Naive B cell (primary cell): Measurements from ENCODE around the gene SAPCD2. TPM values are rescaled to one million over a fixed set of nuclear protein-coding genes. Genes with fewer than 3 reads are reported as not detected.

ENCODE experiments used
- ATAC-seq, 2 donors: fragments of 150-1000 bp; cut with Tn5 transposase; 2 replicates each; pipeline ENCODE4 v1.10.0; 2021; ENCODE audit warnings: low read depth in 2 of 2, mild to moderate bottlenecking in 2 of 2, moderate library complexity in 2 of 2
- DNase-seq: peaks from one replicate; pipeline ENCODE4 v3.0.0; 2022
- H3K27ac Mint-ChIP-seq, 6 donors: one replicate each; pipeline ENCODE4 v1.8.0; 2020 to 2022; ENCODE audit warnings: mild to moderate bottlenecking in 6 of 6, mixed read lengths in 6 of 6, moderate library complexity in 5 of 6, inconsistent platforms in 2 of 6
- H3K27me3 Mint-ChIP-seq, 3 donors: one replicate each; pipeline ENCODE4 v1.8.0; 2021 to 2022; ENCODE audit warnings: mixed read lengths in 3 of 3, mild to moderate bottlenecking in 1 of 3
- H3K36me3 Mint-ChIP-seq, 2 donors: one replicate each; pipeline ENCODE4 v1.8.0; 2020 to 2022; ENCODE audit warnings: mixed read lengths in 2 of 2, inconsistent platforms in 1 of 2, mild to moderate bottlenecking in 1 of 2
- H3K4me1 Mint-ChIP-seq, 3 donors: one replicate each; pipeline ENCODE4 v1.8.0; 2020 to 2022; ENCODE audit warnings: mixed read lengths in 3 of 3, inconsistent platforms in 1 of 3, mild to moderate bottlenecking in 1 of 3, moderate library complexity in 1 of 3
- H3K4me3 Mint-ChIP-seq, 8 donors: one replicate each; pipeline ENCODE4 v1.8.0; 2020 to 2022; ENCODE audit warnings: mild to moderate bottlenecking in 8 of 8, mixed read lengths in 8 of 8, moderate library complexity in 8 of 8, inconsistent platforms in 2 of 8
- H3K9me3 Mint-ChIP-seq, 7 donors: one replicate each; pipeline ENCODE4 v1.8.0; 2020 to 2022; ENCODE audit warnings: mixed read lengths in 7 of 7, mild to moderate bottlenecking in 5 of 7, inconsistent platforms in 2 of 7, moderate library complexity in 1 of 7
- polyA plus RNA-seq, 6 donors: library from polyadenylated mRNA; unstranded; fragments of 300-500 nt; fragmentation: Illumina TruSeq; gene quantifications; one replicate each; pipeline ENCODE4 v1.2.3, GENCODE V29; 2021; ENCODE audit warnings: low read depth in 6 of 6

SAPCD2 gene
- polyA plus RNA-seq, 6 donors from 2014 or later = 0.05 TPM; not detected in 5

DNA sequence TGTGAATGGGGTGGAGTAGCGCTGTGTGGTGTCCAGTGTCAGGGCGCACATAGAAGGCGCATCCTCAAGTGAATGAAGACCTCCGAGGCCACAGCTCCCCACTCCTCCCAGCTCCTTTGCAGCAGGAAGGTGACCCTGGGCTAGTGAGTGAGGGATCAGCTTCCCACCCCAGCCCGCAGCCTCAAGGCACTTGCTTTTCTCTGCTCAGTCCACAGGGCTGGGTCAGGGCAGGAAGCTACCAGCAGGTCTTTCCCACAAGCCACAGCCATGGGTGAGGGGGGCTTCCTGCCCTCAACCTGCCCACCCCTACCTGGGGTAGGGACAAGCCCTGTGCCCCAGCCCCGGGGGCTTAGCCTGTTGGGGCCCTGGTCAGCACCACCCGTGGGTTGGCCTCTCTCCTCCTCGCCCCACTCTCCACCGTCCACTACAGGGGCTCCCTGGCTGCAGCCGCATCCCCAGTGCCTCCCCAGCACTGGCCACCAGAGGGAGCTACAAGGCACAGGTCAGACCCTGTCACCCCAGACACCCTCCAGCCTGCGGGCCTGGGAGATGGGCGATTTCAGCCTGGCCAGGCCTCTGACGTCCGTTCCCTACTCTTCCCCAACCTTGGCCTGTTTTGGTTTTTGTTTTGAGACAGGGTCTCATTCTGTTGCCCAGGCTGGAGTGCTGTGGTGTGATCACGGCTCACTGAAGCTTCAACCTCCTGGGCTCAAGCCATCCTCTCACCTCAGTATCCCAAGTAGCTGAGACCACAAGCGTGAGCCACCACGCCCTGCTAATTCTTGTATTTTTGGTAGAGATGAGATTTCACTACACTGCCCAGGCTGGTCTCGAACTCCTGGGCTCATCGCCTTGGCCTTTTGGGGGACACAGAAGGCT is 41.1 kb downstream of the SAPCD2 start:
- ATAC-seq (peak; percentile 34 to 41), DNase-seq (peak; percentile 71)
- H3K9me3 Mint-ChIP-seq = no peaks in the 10 kb centered on the region
- peaks cover 36 to 55% (median 54%) of the 10 kb centered on the region in 3 donors for H3K4me1 Mint-ChIP-seq
- peak overlapping the region; percentile 79 to 92 (median 85) for H3K4me3 Mint-ChIP-seq
- H3K36me3 Mint-ChIP-seq = no peaks in the 10 kb centered on the region
- no peaks in the 10 kb centered on the region for H3K27me3 Mint-ChIP-seq
- H3K27ac Mint-ChIP-seq = peak overlapping the region; percentile 16 to 72 (median 43)

DNA sequence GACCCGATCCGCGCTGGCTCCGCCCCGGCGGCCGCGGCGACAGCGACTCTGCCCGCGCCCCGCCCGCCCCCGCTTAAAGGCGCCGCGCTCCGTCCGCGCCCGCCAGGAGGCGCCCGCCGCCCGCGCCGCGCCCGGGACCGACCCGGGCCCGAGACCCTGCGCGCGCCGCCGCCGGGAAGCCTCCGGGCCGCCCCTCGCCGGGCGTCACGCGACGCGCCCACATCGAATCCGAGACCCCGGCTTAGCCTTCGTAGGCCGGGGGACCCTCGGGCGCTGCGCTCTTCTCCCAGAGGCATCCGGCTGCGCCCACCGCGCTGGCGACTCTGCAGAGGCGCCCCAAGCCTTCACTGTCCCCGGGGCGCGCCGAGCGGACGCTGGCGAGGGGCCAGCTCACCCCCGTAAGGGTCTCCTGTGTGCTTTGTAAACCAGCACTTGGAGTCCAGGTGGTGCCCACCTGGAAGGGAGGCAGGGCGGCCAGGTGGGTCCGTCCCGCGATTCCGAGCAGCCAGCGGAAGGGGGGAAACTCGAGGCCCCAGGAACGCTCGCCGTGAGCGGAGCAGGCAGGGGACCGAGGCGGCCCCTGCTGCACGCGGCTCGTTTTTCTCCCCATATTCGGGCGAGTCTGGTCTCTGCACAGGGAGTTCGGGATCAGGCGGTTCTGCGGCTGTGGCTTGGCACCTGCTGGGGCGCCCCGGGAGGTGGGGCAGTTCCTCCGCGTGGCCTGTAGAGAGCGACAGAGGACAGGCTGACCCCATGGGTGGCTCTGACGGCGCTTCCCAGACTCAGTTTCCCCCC is 41.9 kb downstream of the SAPCD2 start:
- peaks cover 31 to 49% (median 47%) of the 10 kb centered on the region in 3 donors for H3K4me1 Mint-ChIP-seq
- ATAC-seq (peak; percentile 54 to 60), DNase-seq (peak; percentile 68)
- H3K36me3 Mint-ChIP-seq = no peaks in the 10 kb centered on the region
- H3K27me3 Mint-ChIP-seq = no peaks in the 10 kb centered on the region
- H3K27ac Mint-ChIP-seq = peak overlapping the region in 1 of 6 donors; percentile 76
- H3K4me3 Mint-ChIP-seq = peak overlapping the region; percentile 79 to 92 (median 82)
- H3K9me3 Mint-ChIP-seq = no peaks in the 10 kb centered on the region

DNA sequence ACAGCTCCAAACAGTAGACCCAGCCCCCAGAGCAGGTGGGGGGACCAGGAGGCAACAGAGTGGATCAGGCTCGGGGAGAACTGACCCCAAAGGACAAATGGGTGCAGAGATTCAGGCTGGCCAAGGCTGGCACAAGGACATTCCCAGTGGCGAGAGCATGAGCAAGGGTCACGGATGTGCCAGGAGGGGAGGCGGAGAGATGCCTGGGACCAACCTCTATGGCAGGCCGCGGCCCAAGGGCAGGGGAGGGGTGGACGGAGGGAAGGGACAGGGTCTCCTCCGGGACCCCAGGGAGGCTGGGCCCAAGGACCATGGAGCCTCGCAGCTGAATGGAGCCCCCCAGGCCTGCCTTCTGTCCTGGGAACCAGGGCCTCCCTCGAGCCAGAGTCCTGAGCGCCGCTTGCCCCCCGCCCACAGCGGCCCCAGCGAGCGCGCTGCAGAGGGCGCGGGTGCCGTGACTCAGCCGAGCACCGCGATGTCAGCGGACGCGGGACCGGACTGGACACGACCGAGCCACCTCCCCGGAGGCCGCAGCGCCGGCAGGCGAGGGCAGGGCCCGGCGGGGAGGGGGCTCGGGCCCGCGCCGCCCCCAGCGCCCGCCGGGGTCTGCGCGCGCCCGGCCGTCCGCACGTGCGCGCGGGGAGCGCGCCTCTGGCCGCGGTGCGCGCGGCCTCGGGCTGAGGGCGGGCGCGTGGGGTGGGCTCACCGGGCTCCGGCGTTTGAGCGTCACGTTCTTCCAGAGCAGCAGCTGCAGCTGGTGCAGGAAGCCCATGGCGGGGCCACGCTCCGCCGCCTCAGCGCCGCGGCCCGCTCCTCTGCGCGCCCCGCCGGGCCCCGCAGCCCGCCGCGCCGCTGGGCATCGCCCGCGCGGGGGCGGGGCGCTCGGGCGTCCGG is 42.7 kb downstream of the SAPCD2 start, which contains the start of gene ABCA2:
TSS of gene ABCA2 (minus strand) at position 869 of the 894 bp plus-strand sequence. CDS start at position 772, 97 bp downstream.
- H3K27me3 Mint-ChIP-seq = no peaks in the 10 kb centered on the region
- no peaks in the 10 kb centered on the region for H3K36me3 Mint-ChIP-seq
- H3K9me3 Mint-ChIP-seq = no peaks in the 10 kb centered on the region
- H3K4me3 Mint-ChIP-seq = peak within 1 kb of the TSS; percentile 79 to 92 (median 84)
- DNase-seq (no peak), ATAC-seq (peak in 1 of 2 donors; percentile 24)
- H3K27ac Mint-ChIP-seq = peak within 1 kb of the TSS in 2 of 6 donors; percentile 76 to 91
- peaks cover 27 to 41% (median 40%) of the 10 kb centered on the region in 3 donors for H3K4me1 Mint-ChIP-seq

DNA sequence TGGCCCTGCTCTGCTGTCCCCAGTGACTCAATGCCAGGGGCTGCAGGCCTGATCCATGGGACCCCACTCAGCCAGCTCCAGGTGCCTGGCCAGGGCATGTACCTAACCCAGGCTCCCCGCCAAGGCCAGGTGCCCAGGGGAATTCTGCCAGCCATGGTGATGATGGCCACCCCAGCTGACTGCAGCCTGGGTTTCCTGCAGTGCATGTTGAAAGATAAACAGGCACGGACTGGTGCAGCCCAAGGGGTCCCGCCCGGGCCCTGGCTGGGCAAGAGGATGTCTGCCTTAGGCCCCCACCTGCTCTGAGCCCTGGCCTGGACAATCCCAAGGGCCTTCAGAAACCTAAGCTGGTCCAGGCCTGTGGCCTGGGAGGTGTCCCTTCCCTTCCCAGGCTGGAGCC is 43.5 kb downstream of the SAPCD2 start:
- no peak for DNase-seq
- H3K4me1 Mint-ChIP-seq = peaks cover 24 to 35% (median 32%) of the 10 kb centered on the region in 3 donors
- H3K27ac Mint-ChIP-seq = peak overlapping the region in 1 of 6 donors; percentile 76
- no peak for ATAC-seq
- no peaks in the 10 kb centered on the region for H3K9me3 Mint-ChIP-seq
- H3K27me3 Mint-ChIP-seq = no peaks in the 10 kb centered on the region
- H3K4me3 Mint-ChIP-seq = peak overlapping the region; percentile 25 to 91 (median 78)
- H3K36me3 Mint-ChIP-seq = no peaks in the 10 kb centered on the region

DNA sequence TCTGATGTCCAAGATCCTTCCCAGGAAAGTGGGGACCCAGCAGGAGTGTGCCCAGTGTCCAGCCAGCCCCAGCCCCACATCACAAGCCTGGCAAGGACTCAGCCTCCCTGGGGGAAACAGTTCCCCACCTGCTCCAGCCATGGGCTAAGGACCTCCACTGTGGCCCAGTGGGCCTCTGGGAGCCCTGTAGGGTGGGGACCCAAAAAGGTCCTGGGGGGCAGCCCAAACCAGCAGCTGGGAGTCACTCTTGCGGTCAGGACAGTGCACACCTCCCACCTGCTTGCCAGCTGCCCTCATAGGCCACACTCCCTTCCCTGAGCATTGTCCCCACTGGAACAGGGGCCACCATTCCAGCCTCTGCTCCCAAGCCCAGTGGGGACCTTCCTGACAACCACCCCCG is 44.0 kb downstream of the SAPCD2 start:
- no peak overlapping the region for H3K27ac Mint-ChIP-seq
- DNase-seq = no peak

DNA sequence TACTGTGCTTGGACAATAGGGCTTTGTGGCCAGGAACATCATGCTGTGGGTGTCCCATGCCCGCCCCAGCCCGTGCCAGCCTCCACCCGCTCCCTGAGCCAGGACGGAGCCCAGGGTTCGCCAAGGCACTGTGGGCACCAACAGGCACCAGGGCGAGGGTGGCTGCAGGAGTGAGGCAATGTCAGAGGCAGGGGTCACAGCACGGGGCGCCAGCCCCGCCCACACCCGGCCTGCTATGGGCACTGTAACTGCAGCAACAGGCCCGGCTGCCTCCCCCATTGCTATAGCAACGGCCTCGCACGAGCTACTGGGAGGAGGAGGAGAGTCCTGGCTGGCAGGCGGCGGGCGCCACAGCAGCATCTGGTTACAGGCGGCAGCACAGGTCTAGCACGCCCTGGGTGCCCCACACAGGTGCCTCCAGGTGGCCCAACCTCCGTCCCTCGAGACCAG is 44.8 kb downstream of the SAPCD2 start:
- peaks cover 21 to 28% (median 25%) of the 10 kb centered on the region in 3 donors for H3K4me1 Mint-ChIP-seq
- DNase-seq (no peak), ATAC-seq (peak in 1 of 2 donors; percentile 44)
- H3K27ac Mint-ChIP-seq = no peak overlapping the region
- H3K27me3 Mint-ChIP-seq = no peaks in the 10 kb centered on the region
- peak overlapping the region in 1 of 8 donors; percentile 9 for H3K4me3 Mint-ChIP-seq
- no peaks in the 10 kb centered on the region for H3K9me3 Mint-ChIP-seq
- H3K36me3 Mint-ChIP-seq = no peaks in the 10 kb centered on the region

More for the DNA sequence above, 44.0 kb downstream of the SAPCD2 start:
- Mint-ChIP-seq H3K27me3 (no peaks in the 10 kb centered on the region), H3K4me1 (peaks cover 24 to 32% (median 30%) of the 10 kb centered on the region in 3 donors), H3K4me3 (peak overlapping the region in 3 of 8 donors; percentile 9 to 30 (median 29)), H3K36me3 (no peaks in the 10 kb centered on the region), H3K9me3 (no peaks in the 10 kb centered on the region)
- ATAC-seq = no peak

DNA sequence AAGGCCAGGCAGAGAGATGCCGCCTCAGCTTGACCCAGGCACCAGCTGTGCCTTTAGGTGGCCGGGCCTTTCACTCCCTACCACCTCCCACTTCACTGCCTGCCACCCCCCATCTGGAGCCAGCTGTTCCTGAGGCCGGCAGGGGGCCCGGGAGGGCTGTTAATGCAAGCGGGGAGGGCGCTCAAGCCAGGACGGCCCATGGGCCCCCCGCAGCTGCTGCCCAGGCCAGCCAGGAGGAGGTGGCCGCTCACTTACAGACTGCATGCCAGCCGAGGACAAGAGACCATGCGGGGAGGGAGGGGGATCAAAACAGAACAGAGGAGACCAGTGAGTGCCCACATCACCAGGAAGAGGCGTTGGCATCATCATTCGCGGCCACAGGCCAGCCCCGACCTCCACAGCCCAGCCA is 46.8 kb downstream of the SAPCD2 start:
- Mint-ChIP-seq H3K27ac (no peak overlapping the region), H3K27me3 (no peaks in the 10 kb centered on the region), H3K36me3 (no peaks in the 10 kb centered on the region), H3K9me3 (no peaks in the 10 kb centered on the region), H3K4me1 (peaks cover 5 to 11% (median 10%) of the 10 kb centered on the region in 3 donors), H3K4me3 (no peak overlapping the region)
- DNase-seq = no peak
- no peak for ATAC-seq

DNA sequence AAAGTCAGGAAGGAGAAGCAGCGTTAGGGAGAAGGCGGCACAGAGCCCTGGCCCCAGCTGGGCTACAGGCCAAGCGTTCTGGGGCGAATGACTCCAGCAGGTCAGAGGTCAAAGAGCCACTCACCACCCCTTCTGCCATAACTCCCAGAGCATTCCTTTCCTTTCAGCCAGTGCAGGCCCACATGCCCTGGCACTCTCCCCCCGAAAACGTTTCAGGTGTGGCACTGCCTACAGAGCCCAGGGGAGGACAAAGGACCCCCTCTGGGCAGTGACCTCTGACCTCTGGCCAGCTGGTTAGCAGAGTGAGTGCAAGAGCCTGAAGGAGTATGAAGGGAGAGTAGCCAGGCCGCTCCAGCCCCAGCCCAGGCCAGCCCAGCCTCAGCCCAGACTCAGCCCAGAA is 47.2 kb downstream of the SAPCD2 start:
- H3K4me1 Mint-ChIP-seq = peaks cover 4 to 11% (median 10%) of the 10 kb centered on the region in 3 donors
- ATAC-seq = no peak
- H3K36me3 Mint-ChIP-seq = no peaks in the 10 kb centered on the region
- peak overlapping the region in 1 of 6 donors; percentile 80 for H3K27ac Mint-ChIP-seq
- DNase-seq = no peak
- no peaks in the 10 kb centered on the region for H3K27me3 Mint-ChIP-seq
- H3K4me3 Mint-ChIP-seq = no peak overlapping the region
- H3K9me3 Mint-ChIP-seq = no peaks in the 10 kb centered on the region

DNA sequence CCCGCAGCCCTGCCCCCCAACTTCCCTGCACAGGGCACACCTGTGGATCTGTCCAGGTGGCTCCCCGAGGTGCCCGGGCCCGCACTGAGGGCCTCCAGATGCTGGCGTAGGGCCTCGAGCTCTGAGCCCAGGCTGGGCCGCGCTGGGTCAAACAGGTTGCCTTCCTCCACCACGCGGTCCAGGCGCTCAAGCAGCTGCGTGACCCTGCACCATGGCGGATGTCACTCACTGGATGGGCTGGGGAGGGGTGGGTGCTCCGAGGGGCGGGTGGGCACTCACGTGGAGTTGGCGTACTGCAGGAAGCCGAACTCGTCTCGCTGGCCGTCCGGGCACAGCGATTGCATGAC is 47.7 kb downstream of the SAPCD2 start:
- Mint-ChIP-seq H3K4me3 (no peak overlapping the region), H3K9me3 (no peaks in the 10 kb centered on the region), H3K27ac (no peak overlapping the region), H3K36me3 (no peaks in the 10 kb centered on the region), H3K4me1 (peaks cover 4 to 11% (median 10%) of the 10 kb centered on the region in 3 donors), H3K27me3 (no peaks in the 10 kb centered on the region)
- DNase-seq = no peak
- ATAC-seq = no peak

DNA sequence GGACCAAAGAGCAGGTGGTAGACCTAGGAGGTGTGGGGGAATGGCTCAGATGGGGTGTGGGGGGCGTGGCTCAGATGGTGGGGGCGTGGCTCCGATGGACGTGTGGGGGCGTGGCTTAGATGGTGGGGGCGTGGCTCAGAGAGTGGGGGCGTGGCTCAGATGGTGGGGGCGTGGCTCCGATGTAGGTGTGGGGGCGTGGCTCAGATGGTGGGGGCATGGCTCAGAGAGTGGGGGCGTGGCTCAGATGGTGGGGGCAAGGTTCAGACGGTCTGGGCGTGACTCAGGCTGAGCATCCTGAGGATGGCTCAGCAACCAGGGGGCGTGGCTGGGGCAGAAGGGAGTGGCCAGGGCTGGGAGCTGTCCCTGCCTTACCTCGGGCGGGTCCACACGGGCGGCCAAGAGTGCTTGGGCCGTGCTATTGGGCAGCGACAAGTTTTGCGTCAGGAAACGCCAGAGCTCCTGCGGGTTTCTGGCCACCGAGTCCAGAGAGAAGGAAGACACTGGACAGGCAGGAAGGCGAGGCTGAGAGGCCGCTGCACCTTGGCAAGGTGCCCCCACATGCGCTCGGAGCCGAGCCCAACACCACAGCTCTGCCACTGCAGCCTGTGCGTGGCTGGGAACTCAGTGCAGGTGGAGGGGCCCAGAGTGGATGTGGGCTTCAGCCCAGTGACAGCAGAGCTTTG is 48.2 kb downstream of the SAPCD2 start:
- Mint-ChIP-seq H3K27me3 (no peaks in the 10 kb centered on the region), H3K36me3 (no peaks in the 10 kb centered on the region), H3K4me3 (no peak overlapping the region), H3K9me3 (no peaks in the 10 kb centered on the region), H3K4me1 (peaks cover 4 to 8% (median 7%) of the 10 kb centered on the region in 3 donors), H3K27ac (no peak overlapping the region)
- peak; percentile 40 to 57 for ATAC-seq
- no peak for DNase-seq

DNA sequence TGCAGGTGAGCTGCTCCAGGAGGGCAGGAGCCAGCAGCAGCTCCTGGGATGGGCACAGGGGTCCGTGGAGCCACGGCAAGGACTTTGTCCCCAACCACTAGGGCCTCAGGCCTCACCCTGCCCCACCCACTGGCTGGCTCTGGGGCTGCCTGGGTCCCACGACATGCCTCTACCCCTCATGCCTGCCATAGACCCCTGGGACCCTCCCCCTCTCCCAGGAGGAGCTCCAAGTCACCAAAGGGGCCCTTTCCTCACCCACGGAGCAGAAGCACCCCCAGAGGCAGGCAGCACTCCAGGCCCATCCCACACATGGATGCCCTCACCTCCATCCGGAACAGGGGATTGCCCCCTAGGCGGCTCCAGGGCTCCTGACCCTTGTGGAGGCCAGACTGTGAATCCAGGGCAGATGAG is 48.8 kb downstream of the SAPCD2 start:
- no peak for ATAC-seq
- H3K4me3 Mint-ChIP-seq = no peak overlapping the region
- no peaks in the 10 kb centered on the region for H3K36me3 Mint-ChIP-seq
- H3K4me1 Mint-ChIP-seq = peaks cover under 1 to 7% (median 2%) of the 10 kb centered on the region in 3 donors
- no peak for DNase-seq
- H3K27ac Mint-ChIP-seq = no peak overlapping the region
- no peaks in the 10 kb centered on the region for H3K9me3 Mint-ChIP-seq
- H3K27me3 Mint-ChIP-seq = no peaks in the 10 kb centered on the region

DNA sequence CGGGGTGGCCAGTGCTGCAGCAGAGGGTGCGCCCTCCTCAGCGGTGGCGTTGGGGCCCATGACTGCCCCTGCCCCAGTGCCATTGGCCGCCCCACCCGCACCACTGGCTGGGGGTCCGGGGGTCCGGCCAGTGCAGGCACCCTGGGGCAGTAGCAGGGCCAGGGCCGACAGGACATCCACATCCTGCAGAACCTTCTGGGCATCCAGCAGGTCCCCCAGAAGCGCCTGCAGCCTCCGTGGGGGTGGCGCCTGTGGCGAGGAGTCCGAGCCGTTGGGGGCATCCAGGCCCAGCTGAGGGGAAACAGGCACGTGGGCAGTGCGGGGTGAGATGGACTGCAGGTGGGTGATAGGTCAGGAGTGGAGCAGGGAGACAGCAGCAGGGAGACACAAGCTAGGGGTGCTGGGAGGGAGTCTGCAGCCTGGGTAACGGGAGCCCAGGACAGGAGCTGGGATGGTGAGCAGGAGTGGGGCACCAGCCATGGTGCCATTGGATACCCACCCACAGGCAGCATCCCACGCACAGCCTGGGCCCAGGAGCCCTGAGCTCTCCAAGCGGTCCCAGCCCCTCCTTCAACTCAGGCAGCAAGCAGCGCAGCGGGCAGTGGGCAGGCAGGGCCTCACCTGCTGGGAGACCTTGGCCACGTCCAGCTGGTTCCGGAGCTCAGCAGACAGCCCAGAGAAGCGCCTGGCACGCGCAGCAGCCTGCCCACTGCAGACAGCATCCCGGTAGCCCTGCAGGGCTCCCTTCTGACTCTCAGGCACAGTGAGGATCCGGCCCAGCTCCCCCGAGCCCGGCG is 49.4 kb downstream of the SAPCD2 start:
- Mint-ChIP-seq H3K9me3 (no peaks in the 10 kb centered on the region), H3K27me3 (no peaks in the 10 kb centered on the region), H3K36me3 (no peaks in the 10 kb centered on the region), H3K27ac (no peak overlapping the region), H3K4me1 (peaks cover 0 to 7% (median 0%) of the 10 kb centered on the region in 3 donors), H3K4me3 (no peak overlapping the region)
- DNase-seq (no peak), ATAC-seq (no peak)
